ENCODE measurements around the gene PHLPP1.
"Not testable (repeated sequence)": the region's sequence is repeated elsewhere in the genome, so short reads cannot be mapped to it uniquely, and the experiment has no call there.

PHLPP1 gene

DNA sequence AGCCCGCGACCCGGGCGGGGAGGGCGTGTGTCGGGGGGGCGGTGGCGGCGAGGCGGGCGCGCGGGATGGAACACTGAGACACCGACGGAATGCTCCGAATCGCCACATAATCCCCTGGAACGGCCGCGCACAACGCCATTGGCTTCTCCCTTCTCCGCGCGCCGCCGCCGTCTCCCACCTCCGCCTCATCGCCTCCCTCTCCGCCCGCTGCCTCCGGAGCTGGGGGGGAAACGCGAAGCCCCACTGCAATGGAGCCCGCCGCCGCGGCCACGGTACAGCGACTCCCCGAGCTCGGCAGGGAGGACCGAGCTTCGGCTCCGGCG, at the start of gene PHLPP1:
Gene PHLPP1 (plus strand): TSS at position 106 of the 323 bp plus-strand sequence. CDS start 143 bp downstream, at position 249.
- DNase-seq: no peak

DNA sequence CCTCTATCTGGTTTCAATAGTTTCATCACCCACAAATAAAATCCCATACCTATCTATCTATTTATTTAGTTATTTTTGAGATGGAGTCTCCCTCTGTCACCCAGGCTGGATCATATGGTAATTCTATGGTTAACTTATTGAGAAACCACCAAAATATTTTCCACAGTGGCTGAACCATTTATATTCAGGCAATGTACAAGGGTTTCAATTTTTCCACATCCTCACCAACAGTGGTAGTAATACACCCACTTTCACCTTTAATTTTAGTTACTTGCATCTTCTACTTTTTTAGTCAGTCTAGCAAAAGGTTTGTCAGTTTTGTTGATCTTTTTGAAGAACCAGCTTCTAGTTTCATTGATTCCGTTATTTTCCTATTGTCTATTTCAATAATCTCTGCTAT, 46.1 kb upstream of the PHLPP1 start:
- DNase-seq: no peak

DNA sequence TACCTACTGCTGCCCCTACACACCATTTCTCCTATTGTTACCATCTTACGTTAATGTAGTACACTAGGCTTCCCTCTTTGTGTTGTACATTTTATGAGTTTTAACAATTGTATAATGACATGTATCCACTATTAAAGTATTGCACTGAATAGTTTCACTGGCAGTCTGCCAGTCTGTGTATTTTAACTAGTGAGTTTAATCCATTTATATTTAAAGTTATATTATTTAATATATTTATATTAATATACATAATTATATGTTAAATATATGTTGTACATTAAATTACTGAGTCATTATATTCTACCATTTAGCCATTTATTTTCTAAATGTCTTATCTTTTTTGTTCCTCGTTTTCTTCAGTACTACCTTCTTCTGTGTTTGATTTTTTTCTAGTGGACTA, 44.8 kb upstream of the PHLPP1 start:
- DNase-seq: no peak

GRCh38 chr18:62672600-62672999, 42.7 kb upstream of the PHLPP1 start:
- no peak for DNase-seq

GRCh38 chr18:62678847-62679485, 36.4 kb upstream of the PHLPP1 start:
- no peak for DNase-seq

- DNase-seq: no peak
These were observed 33.0 kb upstream of the PHLPP1 start for GRCh38 chr18:62682371-62682770.

GRCh38 chr18:62683935-62684334, 31.4 kb upstream of the PHLPP1 start:
- DNase-seq: no peak

DNA sequence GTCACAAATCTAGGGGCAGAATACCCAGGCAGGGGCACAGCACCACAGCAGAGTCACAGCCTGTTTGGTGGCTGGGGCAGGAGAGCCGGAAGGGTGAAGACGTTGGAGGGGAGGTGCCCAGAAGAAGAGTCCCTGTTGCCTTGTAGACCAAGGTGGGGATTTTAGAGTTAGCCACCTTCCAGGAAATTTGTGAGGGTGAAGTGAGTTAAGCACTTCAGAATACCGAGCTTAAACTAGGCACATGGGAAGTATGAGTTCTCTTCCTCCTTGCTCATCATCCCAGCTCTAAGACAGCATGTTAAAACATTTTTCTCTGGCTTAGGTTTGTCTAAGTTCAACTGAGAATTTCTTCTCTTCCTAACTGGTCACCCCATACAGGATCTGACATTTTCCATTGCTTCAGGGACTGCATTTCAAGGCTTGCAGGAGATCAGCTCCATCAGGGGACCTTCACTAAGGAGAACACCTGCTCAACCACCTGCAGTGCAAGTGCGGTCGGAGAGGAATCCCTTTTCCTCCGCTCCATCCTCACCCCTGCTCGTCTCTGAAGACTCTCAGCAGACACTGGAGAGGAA, 26.5 kb upstream of the PHLPP1 start:
- DNase-seq: no peak

DNA sequence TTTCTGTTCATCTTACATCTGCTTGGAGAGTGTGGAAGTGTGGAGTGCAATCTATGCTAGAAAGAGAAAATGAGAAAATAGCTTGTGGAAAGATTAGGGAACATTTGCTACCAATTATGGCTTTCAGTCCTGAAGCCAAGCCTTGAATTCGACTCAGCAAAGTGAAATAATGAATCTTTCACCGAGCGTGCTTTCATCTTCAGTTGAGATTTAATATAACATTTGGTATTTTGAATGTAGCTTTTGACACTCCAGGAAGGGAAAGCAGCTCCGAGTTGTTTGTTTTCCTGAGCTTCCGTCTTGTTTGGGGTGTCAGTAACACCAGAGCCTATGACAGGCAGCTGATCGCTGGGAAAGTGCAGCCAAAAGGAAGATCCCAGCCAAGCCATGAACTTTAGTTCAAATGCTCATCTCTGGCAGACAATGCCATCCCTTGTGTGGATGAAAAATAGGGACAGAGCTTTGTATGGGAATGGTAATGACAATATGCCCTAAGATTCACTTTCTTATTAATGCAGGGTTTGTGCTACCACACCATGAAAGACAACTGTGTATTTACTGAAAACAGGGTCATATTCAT, 25.0 kb upstream of the PHLPP1 start:
- no peak for DNase-seq

DNA sequence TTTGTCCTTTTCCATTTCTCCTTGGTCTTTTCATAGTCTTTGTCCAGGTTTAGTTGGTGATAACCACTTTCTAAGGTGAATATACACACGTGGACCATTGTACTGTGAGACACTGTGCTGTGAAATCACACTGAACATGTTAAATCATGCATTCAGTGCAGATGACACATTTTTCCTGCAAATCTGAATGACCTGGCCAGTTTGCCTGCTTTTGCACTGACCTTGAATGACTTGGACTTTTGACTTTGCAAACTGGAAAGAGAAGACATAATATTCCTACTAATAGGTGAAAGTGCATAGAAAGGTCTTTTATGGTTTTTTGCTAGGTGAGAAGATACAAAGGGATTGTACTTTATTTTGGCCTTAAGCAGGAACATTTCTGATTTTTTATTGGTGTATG, 21.7 kb upstream of the PHLPP1 start:
- DNase-seq: no peak

DNA sequence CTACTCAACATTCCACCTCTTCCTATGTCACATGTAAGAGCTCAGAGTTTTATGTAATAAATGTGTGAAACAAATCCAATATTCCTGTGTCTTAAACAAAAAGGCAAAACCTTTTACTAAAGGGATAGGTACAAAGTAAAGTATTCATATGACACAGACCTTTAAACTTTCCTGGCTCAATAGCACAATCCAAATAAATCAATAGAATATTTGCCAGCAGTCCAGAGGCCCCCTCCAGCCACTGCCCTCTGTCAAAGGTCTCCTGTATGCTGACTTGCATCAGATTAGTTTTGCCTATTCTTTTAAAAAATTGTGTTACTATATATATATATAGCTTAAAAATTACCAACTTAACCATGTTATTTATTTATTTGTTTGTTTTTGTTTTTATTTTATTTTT, 17.7 kb upstream of the PHLPP1 start:
- no peak for DNase-seq

GRCh38 chr18:62702259-62702658, 13.1 kb upstream of the PHLPP1 start:
- no peak for DNase-seq

DNA sequence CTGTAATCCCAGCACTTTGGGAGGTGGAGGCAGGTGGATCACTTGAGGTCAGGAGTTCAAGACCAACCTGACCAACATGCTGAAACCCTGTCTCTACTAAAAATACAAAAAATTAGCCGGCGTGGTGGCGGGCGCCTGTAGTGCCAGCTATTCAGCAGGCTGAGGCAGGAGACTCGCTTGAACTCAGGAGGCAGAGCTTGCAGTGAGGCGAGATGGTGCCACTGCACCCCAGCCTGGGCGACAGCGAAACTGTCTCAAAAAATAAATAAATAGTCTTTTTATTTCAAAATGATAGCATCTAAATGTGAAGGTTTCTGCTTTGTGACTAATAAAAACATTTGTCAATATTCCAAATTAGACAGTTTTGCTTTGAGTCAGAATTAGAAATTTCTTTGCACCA, 8.5 kb upstream of the PHLPP1 start:
- not testable (repeated sequence) for DNase-seq

DNA sequence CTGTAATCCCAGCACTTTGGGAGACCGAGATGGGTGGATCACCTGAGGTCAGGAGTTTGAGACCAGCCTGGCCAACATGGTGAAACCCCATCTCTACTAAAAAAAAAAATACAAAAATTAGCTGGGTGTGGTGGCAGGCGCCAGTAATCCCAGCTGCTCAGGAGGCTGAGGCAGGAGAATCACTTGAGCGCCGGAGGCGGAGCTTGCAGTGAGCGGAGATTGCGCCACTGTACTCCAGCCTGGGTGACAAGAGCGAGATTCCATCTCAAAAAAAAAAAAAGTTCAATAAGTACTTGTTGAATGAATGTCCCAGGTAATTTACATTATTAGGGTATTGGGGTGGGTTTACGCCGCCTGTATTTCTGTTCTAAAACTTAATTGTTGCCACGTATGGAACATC, 5.4 kb upstream of the PHLPP1 start:
- DNase-seq: not testable (repeated sequence)

- no peak for DNase-seq
These were observed 4.9 kb upstream of the PHLPP1 start for GRCh38 chr18:62710417-62710816.

- no peak for DNase-seq
These were observed 3.6 kb upstream of the PHLPP1 start for GRCh38 chr18:62711781-62712180.

GRCh38 chr18:62713651-62714247, 1.6 kb upstream of the PHLPP1 start:
- DNase-seq: no peak

DNA sequence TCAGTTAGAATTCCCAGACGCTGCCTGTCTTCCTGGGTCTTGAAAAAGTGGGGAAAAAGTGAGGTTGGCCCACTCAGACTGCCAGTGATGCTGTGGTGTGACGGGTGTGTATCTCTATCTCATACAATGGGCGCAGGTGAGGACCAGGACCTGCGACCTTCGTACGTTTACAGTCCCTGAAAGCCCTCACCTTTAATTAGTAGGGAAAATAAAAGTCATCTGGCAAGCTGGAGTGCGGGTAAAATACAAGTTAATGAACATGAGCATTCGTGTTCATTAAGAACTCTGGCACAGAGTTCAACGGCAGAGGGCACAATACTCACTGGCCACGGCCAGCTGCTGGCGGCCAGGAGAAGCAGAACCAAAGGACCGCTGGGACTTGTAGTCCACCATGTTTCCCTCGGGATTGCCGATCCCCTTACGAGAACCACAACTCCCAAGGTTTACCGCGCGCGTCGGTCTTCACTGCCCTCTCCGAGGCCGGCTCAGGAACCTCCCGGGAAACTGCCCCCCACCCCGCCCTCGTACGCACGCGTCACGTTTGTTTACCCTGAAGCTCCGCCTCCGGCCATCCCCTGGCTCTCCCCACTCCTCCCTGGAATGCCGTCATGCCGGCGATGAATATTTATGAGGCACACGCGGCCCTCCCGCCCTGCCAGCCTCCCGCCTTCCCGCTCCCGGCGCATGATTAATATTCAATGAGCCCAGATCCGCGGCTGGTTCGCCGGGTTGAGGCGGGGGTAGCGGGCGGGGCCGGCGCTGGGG, 488 bp upstream of the PHLPP1 start:
- peak; percentile 96 to 97 for DNase-seq

DNA sequence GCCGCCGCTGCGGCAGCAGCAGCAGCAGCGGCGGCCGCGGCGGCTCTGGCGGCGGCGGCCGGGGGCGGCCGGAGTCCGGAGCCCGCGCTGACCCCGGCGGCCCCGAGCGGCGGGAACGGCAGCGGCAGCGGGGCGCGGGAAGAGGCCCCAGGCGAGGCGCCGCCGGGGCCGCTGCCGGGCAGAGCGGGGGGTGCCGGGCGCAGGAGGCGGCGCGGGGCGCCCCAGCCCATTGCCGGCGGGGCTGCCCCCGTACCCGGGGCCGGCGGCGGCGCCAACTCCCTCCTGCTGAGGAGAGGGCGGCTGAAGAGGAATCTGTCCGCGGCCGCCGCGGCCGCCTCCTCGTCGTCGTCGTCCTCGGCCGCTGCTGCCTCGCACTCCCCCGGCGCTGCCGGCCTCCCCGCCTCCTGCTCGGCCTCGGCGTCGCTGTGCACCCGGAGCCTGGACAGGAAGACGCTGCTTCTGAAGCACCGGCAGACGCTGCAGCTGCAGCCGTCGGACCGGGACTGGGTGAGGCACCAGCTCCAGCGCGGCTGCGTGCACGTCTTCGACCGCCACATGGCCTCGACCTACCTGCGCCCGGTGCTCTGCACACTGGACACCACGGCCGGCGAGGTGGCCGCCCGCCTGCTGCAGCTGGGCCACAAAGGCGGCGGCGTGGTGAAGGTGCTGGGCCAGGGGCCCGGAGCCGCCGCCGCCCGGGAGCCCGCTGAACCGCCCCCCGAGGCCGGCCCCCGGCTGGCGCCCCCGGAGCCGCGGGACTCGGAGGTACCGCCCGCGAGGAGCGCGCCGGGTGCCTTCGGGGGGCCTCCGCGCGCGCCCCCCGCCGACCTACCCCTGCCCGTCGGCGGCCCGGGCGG, 646 bp downstream of the PHLPP1 start:
- DNase-seq: peak; percentile 52 to 60

- peak; percentile 36 to 40 for DNase-seq
These were observed 1.4 kb downstream of the PHLPP1 start for GRCh38 chr18:62716619-62717168.

GRCh38 chr18:62717169-62717924, 2.0 kb downstream of the PHLPP1 start:
- peak; percentile 36 to 54 for DNase-seq

Data from activated CD4-positive, alpha-beta T cell treated with anti-CD3 and anti-CD28 coated beads, Interleukin-2, amount 50 U/mL, for 48 hours (primary cell).